Endothelial cell (in vitro differentiated cells): Measurements from ENCODE around the gene SLC10A4. TPM values are rescaled to one million over a fixed set of nuclear protein-coding genes. Genes with fewer than 3 reads are reported as not detected.

Experiments
- DNase-seq: peaks from one replicate; pipeline ENCODE4 v3.0.0; 2021; ENCODE audit warnings: low spot score
- H3K27ac Mint-ChIP-seq: one replicate; pipeline ENCODE4 v1.8.0; 2021; ENCODE audit warnings: mixed read lengths, inconsistent platforms; ENCODE audit not compliant: unreplicated experiment
- H3K27me3 Mint-ChIP-seq: one replicate; pipeline ENCODE4 v1.8.0; 2021; ENCODE audit warnings: mild to moderate bottlenecking, moderate library complexity, mixed read lengths, inconsistent platforms; ENCODE audit not compliant: unreplicated experiment
- H3K36me3 Mint-ChIP-seq: one replicate; pipeline ENCODE4 v1.8.0; 2021; ENCODE audit warnings: mild to moderate bottlenecking, low read depth, mixed read lengths, inconsistent platforms; ENCODE audit not compliant: unreplicated experiment
- H3K4me1 Mint-ChIP-seq: one replicate; pipeline ENCODE4 v1.8.0; 2021; ENCODE audit warnings: mild to moderate bottlenecking, mixed read lengths, inconsistent platforms; ENCODE audit not compliant: unreplicated experiment
- H3K4me3 Mint-ChIP-seq: one replicate; pipeline ENCODE4 v1.8.0; 2021; ENCODE audit warnings: mild to moderate bottlenecking, mixed read lengths, inconsistent platforms; ENCODE audit not compliant: unreplicated experiment
- H3K9me3 Mint-ChIP-seq: one replicate; pipeline ENCODE4 v1.8.0; 2021; ENCODE audit warnings: mixed read lengths, inconsistent platforms; ENCODE audit not compliant: unreplicated experiment
- CTCF ChIP-seq: fragments of 200-600 bp; sonication (generic); IDR thresholded peaks from one replicate; pipeline ENCODE4 v1.5.0; 2021; ENCODE audit warnings: antibody characterized with exemption; ENCODE audit not compliant: unreplicated experiment
- total RNA-seq: library from RNA; stranded (reverse); fragmentation: NEBNext Ultra II Directional; extraction: Animal tissue kit (Norgen Biotek cat#: 25700); gene quantifications from one replicate; pipeline ENCODE4 v1.2.1, GENCODE V29; 2021; ENCODE audit not compliant: unreplicated experiment

SLC10A4 gene
- total RNA-seq, 1 donor from 2014 or later = 0.28 TPM

GRCh38 chr4:48484494-48485168, 1.5 kb downstream of the SLC10A4 start:
- Mint-ChIP-seq H3K4me1 (no peaks in the 10 kb centered on the region), H3K4me3 (peak overlapping the region; percentile 72), H3K36me3 (peaks cover 4% of the 10 kb centered on the region), H3K9me3 (no peaks in the 10 kb centered on the region), H3K27me3 (peaks cover 30% of the 10 kb centered on the region), H3K27ac (peak overlapping the region; percentile 26)
- TF ChIP-seq CTCF = no peak
- DNase-seq = no peak

GRCh38 chr4:48489683-48490011, 6.5 kb downstream of the SLC10A4 start:
- Mint-ChIP-seq H3K4me3 (peak overlapping the region; percentile 42), H3K27ac (no peak overlapping the region), H3K36me3 (peaks cover 5% of the 10 kb centered on the region), H3K9me3 (no peaks in the 10 kb centered on the region), H3K27me3 (peaks cover 32% of the 10 kb centered on the region), H3K4me1 (no peaks in the 10 kb centered on the region)
- no peak for TF ChIP-seq CTCF
- no peak for DNase-seq

GRCh38 chr4:48490012-48490679, 7.0 kb downstream of the SLC10A4 start, which contains the start of gene ZAR1:
TSS of gene ZAR1 (plus strand) at chr4:48490252. CDS start at chr4:48490292, 40 bp downstream.
- peak within 1 kb of the TSS; percentile 42 for H3K4me3 Mint-ChIP-seq
- TF ChIP-seq CTCF = no peak
- H3K27ac Mint-ChIP-seq = no peak within 1 kb of the TSS
- H3K4me1 Mint-ChIP-seq = no peaks in the 10 kb centered on the region
- H3K27me3 Mint-ChIP-seq = peaks cover 28% of the 10 kb centered on the region
- peaks cover 5% of the 10 kb centered on the region for H3K36me3 Mint-ChIP-seq
- no peaks in the 10 kb centered on the region for H3K9me3 Mint-ChIP-seq
- no peak for DNase-seq

- Mint-ChIP-seq H3K4me3 (no peak overlapping the region), H3K4me1 (no peaks in the 10 kb centered on the region), H3K36me3 (peaks cover 10% of the 10 kb centered on the region), H3K27ac (no peak overlapping the region), H3K9me3 (no peaks in the 10 kb centered on the region), H3K27me3 (peaks cover 28% of the 10 kb centered on the region)
- no peak for DNase-seq
- no peak for TF ChIP-seq CTCF
Measured at GRCh38 chr4:48490680-48491513, 7.8 kb downstream of the SLC10A4 start.
